DND-41 (cell line): ENCODE data around the gene SPIN4.

Experiments
- ATAC-seq: fragments of 200-7000 bp; cut with Tn5 transposase; 3 replicates; pipeline ENCODE4 v1.9.1; 2021; ENCODE audit warnings: low read depth; ENCODE audit not compliant: insufficient read depth
- DNase-seq: peaks from one replicate; pipeline ENCODE4 v3.0.0-alpha.2; 2020
- H2AFZ ChIP-seq: 2 replicates; pipeline ENCODE4 v1.6.0; 2012; ENCODE audit warnings: low read depth, low read length
- H3K27ac ChIP-seq: 2 replicates; pipeline ENCODE4 v1.5.1; 2012; ENCODE audit warnings: low read length, inconsistent platforms
- H3K27me3 ChIP-seq: fragments of 200-600 bp; sonication (generic); 2 replicates; pipeline ENCODE4 v1.6.0; 2012; ENCODE audit warnings: low read length, mild to moderate bottlenecking, inconsistent platforms; ENCODE audit not compliant: insufficient read depth, poor library complexity
- H3K36me3 ChIP-seq: 2 replicates; pipeline ENCODE4 v1.5.1; 2012; ENCODE audit warnings: low read length, inconsistent platforms; ENCODE audit not compliant: insufficient read depth
- H3K4me1 ChIP-seq: 2 replicates; pipeline ENCODE4 v1.5.1; 2012; ENCODE audit warnings: mild to moderate bottlenecking, low read length; ENCODE audit not compliant: insufficient read depth
- H3K4me2 ChIP-seq: 2 replicates; pipeline ENCODE4 v1.6.0; 2012; ENCODE audit warnings: mild to moderate bottlenecking, moderate library complexity, low read length, inconsistent platforms; ENCODE audit not compliant: insufficient read depth
- H3K4me3 ChIP-seq, 2 experiments: fragments of 200-600 bp in 1 of 2; shearing (Covaris generic) in 1 of 2; 2 replicates each; pipeline ENCODE4 v1.5.1; 2012 to 2016; ENCODE audit warnings: inconsistent platforms in 2 of 2, low read length in 2 of 2, mild to moderate bottlenecking in 2 of 2, low read depth in 1 of 2, moderate library complexity in 1 of 2
- H3K79me2 ChIP-seq: 2 replicates; pipeline ENCODE4 v1.6.0; 2012; ENCODE audit warnings: low read length, inconsistent platforms; ENCODE audit not compliant: insufficient read depth
- H3K9ac ChIP-seq: 2 replicates; pipeline ENCODE4 v1.6.0; 2012; ENCODE audit warnings: low read depth, mild to moderate bottlenecking, inconsistent platforms, low read length, moderate library complexity
- H3K9me3 ChIP-seq: 2 replicates; pipeline ENCODE4 v1.5.1; 2012; ENCODE audit warnings: low read length, moderate library complexity, mild to moderate bottlenecking, inconsistent platforms; ENCODE audit not compliant: insufficient read depth, severe bottlenecking
- H4K20me1 ChIP-seq: 2 replicates; pipeline ENCODE4 v1.6.0; 2012; ENCODE audit warnings: low read length; ENCODE audit not compliant: insufficient read depth
- EZH2 ChIP-seq: IDR thresholded peaks from 3 replicates; pipeline ENCODE4 v1.6.1; 2012; ENCODE audit warnings: borderline replicate concordance, low read depth, mild to moderate bottlenecking, moderate library complexity, low read length, inconsistent platforms; ENCODE audit not compliant: severe bottlenecking
- TF ChIP-seq, protein P1 (sequence below): IDR thresholded peaks from 2 replicates; pipeline ENCODE4 v1.5.1; 2012; ENCODE audit warnings: borderline replicate concordance, low read length, moderate library complexity, mild to moderate bottlenecking; ENCODE audit not compliant: poor library complexity, severe bottlenecking; ENCODE audit errors: extremely low read depth

SPIN4 gene

DNA sequence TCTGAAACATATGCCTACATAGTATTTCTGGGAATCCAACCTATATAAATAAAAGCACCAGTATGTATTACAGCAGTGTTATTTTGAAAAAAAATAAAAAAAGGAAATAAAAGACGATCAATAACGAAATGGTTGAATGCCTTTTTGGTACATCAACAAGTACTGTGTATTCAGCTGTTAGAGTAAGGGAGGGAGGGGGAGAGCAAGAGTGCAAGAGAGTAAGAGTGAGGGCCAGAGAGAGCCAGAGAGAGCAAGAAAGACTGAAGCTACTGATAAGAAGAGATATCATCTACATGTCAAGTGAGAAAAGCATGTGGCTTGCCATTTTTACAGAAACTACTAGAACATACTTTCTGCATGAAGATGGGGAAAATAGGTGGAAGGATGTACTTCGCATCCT, 1.8 kb downstream of the SPIN4 start:
- H3K27ac ChIP-seq, result peak overlapping the region; percentile 45; the same call in 1 of the 2 replicates
- peak overlapping the region; percentile 56 to 90 for H3K4me3 ChIP-seq

DNA sequence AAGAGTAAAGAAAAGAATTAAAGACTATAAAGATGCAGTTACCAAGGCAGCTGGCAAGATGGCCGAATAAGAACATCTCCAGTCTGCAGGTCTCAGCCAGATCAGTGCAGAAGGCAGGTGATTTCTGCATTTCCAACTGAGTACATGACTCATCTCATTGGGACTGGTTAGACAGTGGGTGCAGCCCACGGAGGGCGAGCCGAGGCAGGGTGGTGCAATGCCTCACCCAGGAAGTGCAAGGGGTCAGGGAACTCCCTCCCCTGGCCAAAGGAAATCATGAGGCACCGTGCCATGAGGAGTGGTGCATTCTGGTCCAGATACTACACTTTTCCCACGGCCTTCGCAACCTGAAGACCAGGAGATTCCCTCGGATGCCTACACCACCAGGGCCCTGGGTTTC, 20.5 kb downstream of the SPIN4 start:
- Histone ChIP-seq H3K9me3 (no peaks in the 10 kb centered on the region), H3K27me3 (no peaks in the 10 kb centered on the region), H3K27ac (no peak overlapping the region), H3K4me2 (no peak overlapping the region), H3K9ac (no peak overlapping the region), H3K4me1 (no peaks in the 10 kb centered on the region), H3K4me3 (no peak overlapping the region), H4K20me1 (no peaks in the 10 kb centered on the region), H2AFZ (no peak overlapping the region), H3K36me3 (peaks cover 8% of the 10 kb centered on the region), H3K79me2 (no peaks in the 10 kb centered on the region)
- DNase-seq, result no peak
- no peak for TF ChIP-seq EZH2
- TF ChIP-seq, protein P1, sequence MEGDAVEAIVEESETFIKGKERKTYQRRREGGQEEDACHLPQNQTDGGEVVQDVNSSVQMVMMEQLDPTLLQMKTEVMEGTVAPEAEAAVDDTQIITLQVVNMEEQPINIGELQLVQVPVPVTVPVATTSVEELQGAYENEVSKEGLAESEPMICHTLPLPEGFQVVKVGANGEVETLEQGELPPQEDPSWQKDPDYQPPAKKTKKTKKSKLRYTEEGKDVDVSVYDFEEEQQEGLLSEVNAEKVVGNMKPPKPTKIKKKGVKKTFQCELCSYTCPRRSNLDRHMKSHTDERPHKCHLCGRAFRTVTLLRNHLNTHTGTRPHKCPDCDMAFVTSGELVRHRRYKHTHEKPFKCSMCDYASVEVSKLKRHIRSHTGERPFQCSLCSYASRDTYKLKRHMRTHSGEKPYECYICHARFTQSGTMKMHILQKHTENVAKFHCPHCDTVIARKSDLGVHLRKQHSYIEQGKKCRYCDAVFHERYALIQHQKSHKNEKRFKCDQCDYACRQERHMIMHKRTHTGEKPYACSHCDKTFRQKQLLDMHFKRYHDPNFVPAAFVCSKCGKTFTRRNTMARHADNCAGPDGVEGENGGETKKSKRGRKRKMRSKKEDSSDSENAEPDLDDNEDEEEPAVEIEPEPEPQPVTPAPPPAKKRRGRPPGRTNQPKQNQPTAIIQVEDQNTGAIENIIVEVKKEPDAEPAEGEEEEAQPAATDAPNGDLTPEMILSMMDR, result no peak
- no peak for ATAC-seq

More for the DNA sequence above, 1.8 kb downstream of the SPIN4 start:
- Histone ChIP-seq H2AFZ (no peak overlapping the region), H3K9me3 (no peaks in the 10 kb centered on the region), H3K79me2 (peaks cover 40% of the 10 kb centered on the region), H3K4me1 (peaks cover 35% of the 10 kb centered on the region; the same call in 1 of the 2 replicates), H3K27me3 (no peaks in the 10 kb centered on the region), H4K20me1 (no peaks in the 10 kb centered on the region), H3K9ac (peak overlapping the region; percentile 85), H3K36me3 (no peaks in the 10 kb centered on the region; the same call in 1 of the 2 replicates), H3K4me2 (peak overlapping the region; percentile 83)
- ATAC-seq (peak; percentile 32; the same call in 2 of the 3 replicates), DNase-seq (peak; percentile 8)
- TF ChIP-seq, protein P1, result no peak
- no peak for TF ChIP-seq EZH2

DNA sequence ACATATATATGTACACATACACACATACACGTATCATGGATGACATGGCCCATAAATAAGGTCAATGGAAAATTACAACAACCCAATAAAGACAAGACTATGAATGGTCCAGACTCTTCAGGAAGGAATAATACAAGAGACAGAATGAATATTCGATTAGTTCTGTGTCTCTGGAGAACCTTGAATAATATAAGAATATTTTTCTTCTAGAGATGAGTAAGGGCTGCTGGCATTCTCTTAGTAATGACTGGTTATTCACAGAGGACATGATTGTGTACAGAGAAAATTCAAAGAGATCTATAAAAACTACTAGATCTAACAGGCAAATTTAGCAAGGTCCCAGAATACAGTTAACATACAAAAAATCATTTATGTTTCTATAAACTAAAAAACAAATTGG, 23.3 kb downstream of the SPIN4 start:
- Histone ChIP-seq H3K9me3 (no peaks in the 10 kb centered on the region), H3K4me2 (no peak overlapping the region), H3K27me3 (no peaks in the 10 kb centered on the region), H3K36me3 (peaks cover 8% of the 10 kb centered on the region), H3K9ac (no peak overlapping the region), H4K20me1 (no peaks in the 10 kb centered on the region), H2AFZ (no peak overlapping the region), H3K27ac (no peak overlapping the region), H3K79me2 (no peaks in the 10 kb centered on the region), H3K4me3 (no peak overlapping the region), H3K4me1 (no peaks in the 10 kb centered on the region)
- no peak for ATAC-seq
- DNase-seq, result no peak
- no peak for TF ChIP-seq EZH2
- TF ChIP-seq, protein P1, result no peak

DNA sequence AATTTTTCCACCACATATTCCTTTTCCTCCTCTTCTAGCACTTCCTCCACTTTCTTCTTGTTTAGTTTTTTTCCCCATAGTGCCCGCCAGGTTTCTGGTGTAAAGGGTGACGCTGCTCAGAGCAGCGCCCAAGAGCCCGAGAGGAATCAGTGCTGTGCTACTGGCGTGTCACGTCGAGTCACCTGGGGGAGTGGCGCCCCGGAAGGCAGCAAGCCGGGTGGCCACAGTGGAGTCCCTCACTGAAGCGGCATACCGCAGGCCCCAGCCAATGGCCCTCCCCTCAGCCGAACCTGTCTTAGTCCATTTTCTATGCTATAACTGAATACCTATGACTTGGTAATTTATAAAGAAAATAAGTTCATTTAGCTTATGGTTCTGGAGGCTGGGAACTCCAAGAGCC, 51.5 kb downstream of the SPIN4 start:
- Histone ChIP-seq H3K27me3 (no peaks in the 10 kb centered on the region), H3K4me3 (no peak overlapping the region), H3K4me1 (no peaks in the 10 kb centered on the region), H3K36me3 (no peaks in the 10 kb centered on the region), H3K9ac (no peak overlapping the region), H3K79me2 (no peaks in the 10 kb centered on the region), H3K9me3 (no peaks in the 10 kb centered on the region), H4K20me1 (no peaks in the 10 kb centered on the region), H3K27ac (no peak overlapping the region), H2AFZ (no peak overlapping the region), H3K4me2 (no peak overlapping the region)
- DNase-seq (no peak), ATAC-seq (no peak)
- TF ChIP-seq, protein P1, result no peak
- no peak for TF ChIP-seq EZH2
